GM12801 (cell line): ENCODE data around the gene SLC18A3.

ENCODE experiments used
- TF ChIP-seq, protein P1 (sequence below): IDR thresholded peaks from one replicate; pipeline ENCODE4 v1.5.1; 2011; ENCODE audit warnings: control low read depth; ENCODE audit not compliant: insufficient read length; ENCODE audit errors: extremely low read depth

Gene SLC18A3

DNA sequence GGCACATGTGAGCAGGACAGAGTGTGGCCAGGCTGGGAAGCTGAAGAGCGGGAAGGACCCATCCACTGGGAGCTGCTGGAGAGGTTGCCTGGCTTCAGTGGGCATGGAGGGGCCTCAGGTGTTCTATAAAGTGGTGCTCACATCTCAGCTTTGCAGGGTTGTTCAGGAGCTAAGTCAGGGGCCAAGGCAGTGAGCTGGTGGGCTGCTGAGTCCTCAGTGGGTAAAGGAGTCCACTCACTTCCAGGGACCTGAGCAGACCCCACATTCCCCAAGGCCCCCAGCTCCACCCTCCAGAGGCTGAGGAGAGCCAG is 40.6 kb downstream of the SLC18A3 start:
- TF ChIP-seq, protein P1, sequence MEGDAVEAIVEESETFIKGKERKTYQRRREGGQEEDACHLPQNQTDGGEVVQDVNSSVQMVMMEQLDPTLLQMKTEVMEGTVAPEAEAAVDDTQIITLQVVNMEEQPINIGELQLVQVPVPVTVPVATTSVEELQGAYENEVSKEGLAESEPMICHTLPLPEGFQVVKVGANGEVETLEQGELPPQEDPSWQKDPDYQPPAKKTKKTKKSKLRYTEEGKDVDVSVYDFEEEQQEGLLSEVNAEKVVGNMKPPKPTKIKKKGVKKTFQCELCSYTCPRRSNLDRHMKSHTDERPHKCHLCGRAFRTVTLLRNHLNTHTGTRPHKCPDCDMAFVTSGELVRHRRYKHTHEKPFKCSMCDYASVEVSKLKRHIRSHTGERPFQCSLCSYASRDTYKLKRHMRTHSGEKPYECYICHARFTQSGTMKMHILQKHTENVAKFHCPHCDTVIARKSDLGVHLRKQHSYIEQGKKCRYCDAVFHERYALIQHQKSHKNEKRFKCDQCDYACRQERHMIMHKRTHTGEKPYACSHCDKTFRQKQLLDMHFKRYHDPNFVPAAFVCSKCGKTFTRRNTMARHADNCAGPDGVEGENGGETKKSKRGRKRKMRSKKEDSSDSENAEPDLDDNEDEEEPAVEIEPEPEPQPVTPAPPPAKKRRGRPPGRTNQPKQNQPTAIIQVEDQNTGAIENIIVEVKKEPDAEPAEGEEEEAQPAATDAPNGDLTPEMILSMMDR, result no peak

- TF ChIP-seq, protein P1, result no peak
Measured at GRCh38 chr10:49651039-49651835, 41.1 kb downstream of the SLC18A3 start.

DNA sequence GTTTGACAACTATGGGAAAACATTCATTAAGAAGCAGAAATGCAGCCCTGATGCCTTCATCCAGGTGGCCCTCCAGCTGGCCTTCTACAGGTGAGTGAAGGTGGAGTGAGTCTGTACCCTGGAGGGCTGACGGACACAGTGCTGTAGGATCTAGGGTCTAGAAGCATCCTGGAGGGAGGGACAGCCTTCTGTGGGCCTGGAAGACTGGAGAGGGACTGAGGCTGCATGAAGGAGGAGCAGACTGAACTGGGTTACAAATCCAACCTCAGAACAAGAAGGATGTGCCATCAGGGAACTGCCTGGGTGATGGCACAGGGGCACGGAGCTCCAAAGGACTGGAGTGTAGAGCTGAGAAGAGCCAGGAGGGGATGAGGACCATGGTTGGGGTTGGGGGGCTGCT is 41.8 kb downstream of the SLC18A3 start:
- TF ChIP-seq, protein P1, result no peak

DNA sequence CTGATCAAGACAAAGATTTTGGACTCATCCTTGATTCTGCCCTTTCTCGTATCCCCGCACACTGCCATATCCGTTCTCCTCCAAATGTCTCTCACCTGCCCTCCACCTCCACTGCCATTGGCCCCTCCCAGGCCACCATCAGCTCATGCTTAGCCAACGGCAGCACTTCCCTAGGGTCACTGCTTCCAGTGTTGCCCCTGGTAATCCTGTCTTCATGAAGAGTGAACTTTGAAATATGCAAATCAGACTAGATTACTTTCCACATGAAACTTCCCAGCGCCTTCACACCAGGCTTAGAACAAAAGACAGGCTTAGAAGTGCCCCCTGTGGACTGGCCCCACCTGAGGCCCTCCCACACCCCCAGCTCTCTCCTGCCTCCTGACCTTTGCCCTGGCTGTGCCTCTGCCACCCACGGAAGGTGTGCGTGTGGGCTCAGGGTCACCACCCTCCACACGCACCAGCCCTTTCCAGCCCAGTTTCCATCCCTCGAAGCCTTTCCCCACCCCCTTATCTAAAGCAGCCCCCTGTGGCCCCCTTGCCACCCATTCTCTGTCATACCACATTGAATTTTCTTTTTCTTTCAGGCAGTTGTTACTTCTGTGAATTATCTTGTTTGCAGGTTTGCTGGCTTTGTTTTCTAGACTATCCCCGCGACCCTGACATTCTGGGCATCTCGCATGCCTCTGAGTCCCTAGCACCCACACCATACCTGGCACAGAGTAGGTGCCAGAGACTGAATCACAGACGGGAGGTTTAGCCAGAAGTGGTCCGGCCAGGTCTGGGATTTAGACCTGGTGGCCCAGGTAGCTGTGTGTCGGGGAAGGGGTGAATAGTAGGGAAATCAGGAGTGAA is 42.5 kb downstream of the SLC18A3 start:
- TF ChIP-seq, protein P1, result no peak

- TF ChIP-seq, protein P1, result no peak
Measured at GRCh38 chr10:49653273-49653929, 43.3 kb downstream of the SLC18A3 start.

DNA sequence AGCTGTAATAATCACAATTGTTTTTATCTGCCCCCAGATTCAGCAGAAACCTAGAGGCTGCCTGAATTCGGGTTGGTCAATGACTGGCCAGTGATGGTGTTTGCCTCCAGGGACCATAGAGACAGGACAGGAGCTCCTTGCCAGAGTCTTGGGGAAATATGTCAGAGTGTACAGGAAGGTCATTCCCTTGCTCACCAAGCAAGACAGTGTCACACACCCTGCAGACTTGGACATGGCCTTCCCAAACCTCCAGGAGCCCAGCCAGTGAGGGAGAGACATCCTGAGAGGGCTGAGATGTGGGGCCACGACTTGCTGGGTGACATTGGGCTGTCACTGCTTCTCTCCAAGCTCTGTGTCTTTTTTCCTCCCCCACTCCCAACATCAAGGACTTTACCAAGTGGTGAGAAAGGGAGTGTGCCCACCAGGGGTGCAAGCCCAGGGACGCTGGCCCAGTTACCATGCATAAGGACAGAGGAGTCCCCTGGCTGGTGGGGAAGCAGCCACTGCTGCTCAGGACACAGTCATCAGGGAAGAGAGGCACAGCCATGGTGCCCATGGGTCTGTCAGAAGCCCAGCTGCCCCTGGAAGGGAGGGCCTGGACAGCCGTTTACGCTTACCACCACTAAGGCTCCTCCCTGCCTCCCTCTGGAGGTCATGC is 44.1 kb downstream of the SLC18A3 start:
- TF ChIP-seq, protein P1, result no peak

DNA sequence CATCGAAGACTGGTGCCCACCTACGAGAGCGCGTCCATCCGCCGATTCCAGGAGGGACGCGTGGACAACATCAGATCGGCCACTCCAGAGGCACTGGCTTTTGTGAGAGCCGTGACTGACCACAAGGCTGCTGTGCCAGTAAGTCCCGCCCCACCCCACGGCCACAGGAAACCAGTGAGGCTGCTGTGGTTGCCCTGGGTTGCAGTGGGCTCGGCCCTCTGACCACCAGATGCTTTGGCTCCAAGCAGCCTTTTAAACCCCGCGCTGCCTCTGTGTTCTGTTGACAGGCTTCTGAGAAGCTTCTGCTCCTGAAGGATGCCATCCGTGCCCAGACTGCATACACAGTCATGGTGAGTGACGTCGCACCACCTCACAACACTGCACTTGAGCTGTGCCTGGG is 45.0 kb downstream of the SLC18A3 start:
- TF ChIP-seq, protein P1, result no peak
